Activated CD8-positive, alpha-beta memory T cell treated with anti-CD3 and anti-CD28 coated beads, Interleukin-2, amount 50 U/mL, for 4 hours (primary cell): Measurements from ENCODE around the gene RPTOR.

Experiments used
- DNase-seq: peaks from one replicate; pipeline ENCODE4 v3.0.0-alpha.2; 2020

RPTOR gene

DNA sequence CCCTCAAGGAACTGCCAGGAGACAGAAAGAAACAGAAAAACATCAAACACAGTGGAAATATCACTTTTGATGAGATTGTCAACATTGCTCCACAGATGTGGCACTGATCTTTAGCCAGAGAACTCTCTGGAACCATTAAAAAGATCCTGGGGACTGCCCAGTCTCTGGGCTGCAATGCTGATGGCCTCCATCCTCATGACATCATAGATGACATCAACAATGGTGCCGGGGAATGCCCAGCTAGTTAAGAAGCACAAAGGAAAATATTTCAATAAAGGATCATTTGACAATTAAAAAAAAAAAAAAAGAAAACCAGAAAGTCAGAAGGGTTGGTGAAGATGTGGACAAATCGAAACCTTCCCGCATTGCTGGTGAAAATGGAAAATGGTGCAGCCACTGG lies 432.1 kb downstream of the RPTOR start:
- DNase-seq, result no peak

GRCh38 chr17:80977172-80977571 lies 432.5 kb downstream of the RPTOR start:
- no peak for DNase-seq

DNA sequence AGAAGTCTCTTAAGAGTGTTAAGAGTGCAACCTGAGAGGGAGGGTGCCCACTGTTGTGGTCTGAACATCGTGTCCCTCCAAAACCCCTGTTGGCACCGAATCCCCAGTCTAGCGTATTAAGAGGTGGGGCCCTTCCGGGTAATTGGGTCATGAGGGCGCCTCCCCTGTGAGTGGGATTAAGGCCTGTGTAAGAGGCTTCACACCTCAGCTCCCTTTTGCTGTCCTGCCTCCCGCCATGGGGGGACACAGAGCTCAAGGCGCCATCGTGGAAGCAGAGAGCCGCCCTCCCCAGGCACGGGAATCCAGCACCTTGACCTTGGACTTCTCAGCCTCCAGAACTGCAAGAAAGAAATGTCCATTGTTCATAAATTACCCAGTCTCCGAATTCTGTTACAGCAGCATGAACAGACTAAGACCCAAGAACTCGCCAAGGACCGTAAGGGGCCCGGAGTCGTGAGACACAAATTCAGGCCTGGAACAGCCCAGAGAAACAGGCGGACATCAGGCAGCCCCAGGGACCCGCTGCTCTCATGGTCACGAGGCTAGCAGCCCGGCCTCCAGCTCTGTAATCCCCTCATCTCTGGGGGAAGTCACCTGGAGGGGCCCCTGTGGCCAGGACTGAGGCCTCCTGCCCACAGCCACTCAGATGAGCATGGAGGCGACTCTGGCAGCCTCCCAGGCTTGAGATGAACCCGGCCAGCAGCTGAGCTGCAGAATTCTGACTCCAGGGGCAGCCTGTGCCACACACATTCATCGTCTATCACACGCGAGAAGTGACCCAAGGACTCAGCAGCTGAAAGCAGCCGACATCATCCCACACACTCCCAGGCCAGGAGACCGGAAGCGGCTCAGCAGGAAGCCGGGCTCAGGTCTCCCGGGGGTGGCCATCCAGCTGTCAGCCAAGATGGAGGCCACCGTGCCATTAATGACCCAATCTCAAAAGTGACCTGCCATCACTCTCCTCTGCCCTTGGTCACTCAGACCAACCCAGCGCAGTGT lies 434.2 kb downstream of the RPTOR start:
- no peak for DNase-seq

DNA sequence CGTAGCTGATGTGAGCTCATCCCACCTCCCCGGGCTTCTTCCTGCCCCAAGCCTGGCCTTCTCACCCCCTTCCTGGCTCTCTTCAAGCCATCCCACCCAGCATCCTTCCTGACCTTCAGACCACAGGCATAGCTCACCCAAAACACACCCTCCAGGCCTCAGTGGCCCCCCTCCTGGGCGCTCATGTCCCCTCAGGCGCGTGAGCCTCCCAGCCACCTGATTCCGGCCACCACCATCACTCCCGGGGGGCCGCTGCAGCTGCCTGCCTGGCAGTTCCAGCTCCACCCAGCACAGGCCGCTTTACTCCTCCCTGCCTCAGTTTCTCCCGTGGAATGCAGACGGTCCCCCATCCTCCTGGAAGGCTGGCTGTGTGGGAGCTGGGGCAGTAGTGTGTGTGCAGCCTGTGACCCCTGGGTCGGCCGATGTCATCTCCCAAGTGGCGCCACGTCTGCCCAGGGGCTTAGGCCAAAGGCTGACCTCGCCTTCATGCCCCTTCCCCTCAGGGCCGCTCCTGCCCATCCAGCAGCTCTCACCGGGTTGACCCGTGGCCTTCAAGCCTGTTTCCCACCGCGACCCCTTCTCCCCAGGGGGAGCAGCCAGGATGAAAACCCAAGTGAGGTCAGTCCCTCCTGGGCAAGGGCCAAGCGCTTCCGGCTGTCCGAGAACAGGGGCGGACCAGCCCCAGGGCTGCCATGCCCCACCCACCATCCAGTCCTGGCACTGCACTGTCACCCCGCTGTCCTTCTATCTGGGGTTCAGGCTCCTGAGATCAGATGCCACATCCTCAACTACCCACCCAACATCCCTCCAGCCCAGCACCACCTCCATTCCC lies 435.1 kb downstream of the RPTOR start:
- no peak for DNase-seq

DNA sequence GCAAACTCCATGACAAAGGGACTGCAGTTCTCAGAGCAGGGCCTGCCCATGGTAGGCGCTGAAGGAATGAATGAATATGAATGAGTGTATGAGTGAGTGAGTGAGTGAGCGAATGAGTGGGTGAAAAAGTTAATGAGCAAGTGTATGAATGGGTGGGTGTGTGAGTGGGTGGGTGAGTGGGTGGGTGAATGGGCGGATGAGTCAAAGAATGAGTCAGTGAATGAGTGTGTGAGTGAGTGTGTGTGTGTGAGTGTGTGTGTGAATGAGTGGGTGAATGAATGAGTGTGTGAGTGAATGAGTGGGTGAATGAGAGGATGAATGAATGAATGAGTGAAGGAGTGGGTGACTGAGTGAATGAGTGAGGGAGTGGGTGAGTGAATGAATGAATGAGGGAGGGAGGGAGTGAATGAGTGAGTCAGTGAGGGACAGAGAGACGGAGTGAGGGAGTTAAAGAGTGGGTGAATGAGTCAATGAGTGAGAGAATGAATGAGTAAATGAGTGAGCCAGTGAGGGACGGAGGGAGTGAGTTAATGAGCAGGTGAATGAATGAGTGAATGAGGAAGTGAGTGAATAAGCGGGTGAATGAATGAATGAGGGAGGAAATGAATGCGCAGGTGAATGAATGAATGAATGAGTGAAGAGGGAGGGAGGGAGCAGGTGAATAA lies 435.9 kb downstream of the RPTOR start:
- DNase-seq, result peak; percentile 47

GRCh38 chr17:80981062-80981902 lies 436.6 kb downstream of the RPTOR start:
- DNase-seq, result peak; percentile 53

- no peak for DNase-seq
These were observed 437.3 kb downstream of the RPTOR start for GRCh38 chr17:80981929-80982425.

DNA sequence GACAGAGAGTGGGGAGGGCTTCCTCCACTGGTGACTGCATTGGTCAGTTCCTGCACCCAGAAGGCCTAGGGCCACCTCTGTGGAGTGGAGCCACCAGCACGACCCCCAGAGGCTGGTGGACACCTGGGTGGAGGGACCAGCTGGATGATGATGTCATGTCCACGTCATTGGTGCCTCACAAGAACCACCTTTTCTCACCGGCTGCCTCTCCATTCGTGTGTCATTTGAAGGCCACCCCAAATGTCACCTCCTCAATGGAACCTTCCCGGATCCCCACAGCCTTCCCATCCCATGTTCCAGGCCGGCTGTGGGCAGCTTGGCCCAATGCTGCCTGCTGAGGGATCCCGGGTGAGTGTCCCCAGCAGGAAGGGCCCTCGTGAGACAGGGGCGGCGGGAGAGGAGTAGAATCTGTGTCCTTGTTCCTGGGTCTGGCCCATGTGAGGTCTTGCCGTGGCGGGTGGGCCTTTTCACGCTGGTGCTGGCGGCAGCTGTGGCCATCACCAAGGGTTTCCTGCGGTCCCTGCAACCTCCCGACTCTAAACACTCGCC lies 437.9 kb downstream of the RPTOR start:
- DNase-seq, result no peak

DNA sequence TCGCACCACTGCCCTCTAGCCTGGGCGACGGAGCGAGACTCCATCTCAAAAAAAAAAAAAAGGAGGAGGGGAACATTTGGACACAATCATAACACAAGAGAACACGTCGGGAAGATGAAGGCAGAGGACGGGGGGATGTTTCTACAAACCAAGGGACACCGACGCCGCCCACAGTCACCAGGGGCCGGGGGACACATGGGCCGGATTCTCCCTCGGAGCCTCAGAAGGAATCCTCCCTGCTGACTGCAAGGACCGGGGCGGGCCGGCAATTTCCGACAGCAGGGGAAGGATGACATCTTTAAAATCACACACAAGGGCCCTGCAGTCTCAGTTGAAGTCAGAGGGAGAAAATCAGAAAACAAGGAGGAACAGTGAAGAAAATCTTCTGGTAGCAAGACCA lies 438.9 kb downstream of the RPTOR start:
- no peak for DNase-seq

DNA sequence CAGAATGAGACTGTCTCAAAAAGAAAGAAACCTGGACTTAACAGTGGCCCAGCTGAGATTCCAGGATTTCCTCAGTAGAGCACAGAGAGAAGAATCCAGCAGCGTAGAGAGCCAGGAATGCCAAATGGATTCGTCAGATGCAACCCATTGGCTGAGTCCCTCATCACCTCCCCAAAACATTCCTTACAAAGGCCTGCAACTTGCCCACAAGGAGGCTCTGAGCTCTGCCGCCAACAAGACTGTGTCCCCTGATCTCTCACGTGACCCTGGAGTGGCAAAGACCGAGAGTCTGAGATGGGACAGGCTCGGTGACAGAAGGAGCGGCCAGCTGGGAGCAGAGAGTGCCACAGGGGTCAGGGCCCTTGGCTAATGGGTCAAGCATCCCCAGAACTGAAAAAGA lies 440.1 kb downstream of the RPTOR start:
- no peak for DNase-seq

- no peak for DNase-seq
These were observed 441.4 kb downstream of the RPTOR start for GRCh38 chr17:80986046-80986445.

GRCh38 chr17:80986816-80987475 lies 442.3 kb downstream of the RPTOR start:
- no peak for DNase-seq

- DNase-seq, result no peak
These were observed 443.4 kb downstream of the RPTOR start for GRCh38 chr17:80987941-80988461.

DNA sequence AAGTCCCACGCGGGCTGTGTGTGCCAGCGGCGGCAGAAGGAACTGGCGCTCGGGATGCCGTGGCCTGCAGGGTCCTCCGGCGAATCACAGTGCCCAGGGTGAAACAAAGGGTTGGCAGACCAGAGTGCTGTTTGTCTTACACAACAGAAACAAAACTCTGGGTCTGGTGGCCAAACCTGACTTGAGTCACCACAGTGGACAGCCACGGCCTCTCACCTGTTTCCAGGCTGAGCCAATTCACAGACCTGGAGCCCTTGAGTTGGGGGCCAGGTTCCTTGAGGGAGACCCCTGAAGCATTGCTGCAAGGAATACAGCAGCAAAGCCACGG lies 444.9 kb downstream of the RPTOR start:
- peak; percentile 12 for DNase-seq

- no peak for DNase-seq
These were observed 446.4 kb downstream of the RPTOR start for GRCh38 chr17:80990921-80991644.

DNA sequence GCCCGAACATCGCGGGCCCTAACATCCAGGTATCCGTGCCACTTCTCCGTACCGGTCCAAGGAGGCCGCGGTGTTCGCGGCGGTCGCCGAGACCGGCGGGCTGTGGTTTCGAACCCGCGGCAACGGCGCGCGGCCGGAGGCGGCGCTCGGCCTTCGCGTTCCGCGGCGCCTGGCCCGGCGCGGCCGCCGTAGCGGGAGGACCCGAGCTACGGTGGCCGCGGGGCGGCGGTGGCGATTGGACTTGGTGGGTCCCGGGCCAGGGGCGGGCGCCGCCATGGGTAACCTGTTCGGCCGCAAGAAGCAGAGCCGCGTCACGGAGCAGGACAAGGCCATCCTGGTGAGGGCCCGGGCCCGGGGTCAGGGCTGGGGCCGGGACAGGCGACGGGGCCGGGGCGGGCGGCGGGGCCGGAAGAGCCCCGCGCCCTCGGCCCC lies 447.0 kb downstream of the RPTOR start, which contains the start of gene CHMP6:
Gene CHMP6, plus strand, starts transcription at position 197 of the 432 bp plus-strand sequence. Its CDS starts 78 bp downstream, at position 275.
- DNase-seq, result peak; percentile 74

GRCh38 chr17:80992077-80992947 lies 447.7 kb downstream of the RPTOR start:
- no peak for DNase-seq

GRCh38 chr17:80992948-80993624 lies 448.4 kb downstream of the RPTOR start:
- DNase-seq, result no peak
